Astrocyte of the cerebellum (primary cell): ENCODE results near the gene CUBN.

Experiments
- DNase-seq: peaks from one replicate; pipeline ENCODE4 v3.0.0-alpha.2; 2011; ENCODE audit warnings: low read depth
- H3K4me3 ChIP-seq: 2 replicates; pipeline ENCODE4 v1.5.1; 2011; ENCODE audit warnings: mild to moderate bottlenecking, low read depth, low read length, moderate library complexity
- CTCF ChIP-seq: IDR thresholded peaks from 2 replicates; pipeline ENCODE4 v1.5.1; 2012; ENCODE audit warnings: low read length, low read depth, moderate library complexity, mild to moderate bottlenecking; ENCODE audit errors: missing control alignments
- in situ Hi-C: cut with HindIII; loops from 2 replicates; pipeline ENCODE4 v1.10.0; 2017; ENCODE audit warnings: low sequenced_read_pairs

Gene CUBN

GRCh38 chr10:16798571-16798970 is 331.0 kb downstream of the CUBN start:
- no peak overlapping the region for H3K4me3 ChIP-seq
- in situ Hi-C loops, result no loop called here
- no peak for DNase-seq
- TF ChIP-seq CTCF, result no peak

- no peak for DNase-seq
- in situ Hi-C loops, result no loop called here
These were observed 334.1 kb downstream of the CUBN start for GRCh38 chr10:16795410-16796073.

GRCh38 chr10:16794005-16794404 is 335.6 kb downstream of the CUBN start:
- TF ChIP-seq CTCF, result no peak
- in situ Hi-C loops, result no loop called here
- no peak overlapping the region for H3K4me3 ChIP-seq
- no peak for DNase-seq

More at GRCh38 chr10:16795410-16796073, 334.1 kb downstream of the CUBN start:
- H3K4me3 ChIP-seq, result no peak overlapping the region
- no peak for TF ChIP-seq CTCF

- DNase-seq, result peak; percentile 78
- no peak for TF ChIP-seq CTCF
- in situ Hi-C loops, result no loop called here
- no peak overlapping the region for H3K4me3 ChIP-seq
These were observed 336.9 kb downstream of the CUBN start for GRCh38 chr10:16792675-16793074.

GRCh38 chr10:16789765-16790164 is 339.8 kb downstream of the CUBN start:
- no peak for DNase-seq
- H3K4me3 ChIP-seq, result no peak overlapping the region
- no peak for TF ChIP-seq CTCF
- in situ Hi-C loops, result no loop called here

- no peak for DNase-seq
- in situ Hi-C loops, result no loop called here
These were observed 340.4 kb downstream of the CUBN start for GRCh38 chr10:16789261-16789660.

More at GRCh38 chr10:16789261-16789660, 340.4 kb downstream of the CUBN start:
- no peak for TF ChIP-seq CTCF
- H3K4me3 ChIP-seq, result no peak overlapping the region
